ENCODE measurements around the gene ROBO1.
A peak's percentile ranks its signal among the peaks of the same experiment; 100 is the strongest.

The ROBO1 gene

GRCh38 chr3:78912687-78913086, 855.1 kb downstream of the ROBO1 start:
- DNase-seq: no peak
- Mint-ChIP-seq H3K27me3 (ENCODE audit: low read depth, poor library complexity) (no peaks in the 10 kb centered on the region), H3K27ac (no peak overlapping the region), H3K4me3 (no peak overlapping the region), H3K9me3 (peaks cover 4% of the 10 kb centered on the region), H3K36me3 (ENCODE audit: low read depth) (peaks cover 25% of the 10 kb centered on the region), H3K4me1 (peaks cover 40% of the 10 kb centered on the region)
- TF ChIP-seq CTCF (IDR thresholded peaks at IDR 0.05): no peak

- Mint-ChIP-seq H3K27ac (no peak overlapping the region), H3K36me3 (ENCODE audit: low read depth) (peaks cover 29% of the 10 kb centered on the region), H3K27me3 (ENCODE audit: low read depth, poor library complexity) (no peaks in the 10 kb centered on the region), H3K4me3 (no peak overlapping the region), H3K4me1 (peaks cover 40% of the 10 kb centered on the region), H3K9me3 (peaks cover 4% of the 10 kb centered on the region)
- DNase-seq: no peak
- TF ChIP-seq CTCF (IDR thresholded peaks at IDR 0.05): no peak
Measured at GRCh38 chr3:78912259-78912658, 855.5 kb downstream of the ROBO1 start.

DNA sequence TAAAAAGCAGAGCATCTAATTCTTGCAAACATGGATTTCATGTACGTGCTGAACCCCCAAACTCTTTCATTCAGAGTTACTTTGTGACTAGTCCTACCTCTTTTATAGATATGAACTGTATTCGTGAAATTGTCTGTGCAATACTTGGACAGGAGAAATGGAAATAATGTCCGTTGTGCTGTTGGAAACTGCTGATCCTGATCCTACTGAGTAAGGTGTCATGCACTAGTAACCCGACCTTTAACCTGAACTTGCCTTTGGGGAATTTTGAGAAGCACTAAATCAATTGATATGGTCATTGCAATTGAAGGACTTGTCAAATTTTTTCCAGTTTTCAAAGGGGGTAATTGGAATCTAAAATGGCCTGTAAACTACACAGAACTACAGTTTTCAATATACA, 856.4 kb downstream of the ROBO1 start:
- peaks cover 30% of the 10 kb centered on the region for H3K36me3 Mint-ChIP-seq (ENCODE audit: low read depth)
- no peak for TF ChIP-seq CTCF (IDR thresholded peaks at IDR 0.05)
- H3K27me3 Mint-ChIP-seq (ENCODE audit: low read depth, poor library complexity): no peaks in the 10 kb centered on the region
- H3K9me3 Mint-ChIP-seq: peaks cover 9% of the 10 kb centered on the region
- peak; percentile 28 for DNase-seq
- peak overlapping the region; percentile 9 for H3K27ac Mint-ChIP-seq
- no peak overlapping the region for H3K4me3 Mint-ChIP-seq
- peaks cover 40% of the 10 kb centered on the region for H3K4me1 Mint-ChIP-seq

- TF ChIP-seq CTCF (IDR thresholded peaks at IDR 0.05): no peak
- DNase-seq: no peak
- H3K36me3 Mint-ChIP-seq (ENCODE audit: low read depth): peaks cover 18% of the 10 kb centered on the region
- H3K4me3 Mint-ChIP-seq: no peak overlapping the region
- H3K4me1 Mint-ChIP-seq: peaks cover 44% of the 10 kb centered on the region
- H3K27me3 Mint-ChIP-seq (ENCODE audit: low read depth, poor library complexity): peaks cover 2% of the 10 kb centered on the region
- no peak overlapping the region for H3K27ac Mint-ChIP-seq
- peaks cover 9% of the 10 kb centered on the region for H3K9me3 Mint-ChIP-seq
Measured at GRCh38 chr3:78908236-78908635, 859.6 kb downstream of the ROBO1 start.

DNA sequence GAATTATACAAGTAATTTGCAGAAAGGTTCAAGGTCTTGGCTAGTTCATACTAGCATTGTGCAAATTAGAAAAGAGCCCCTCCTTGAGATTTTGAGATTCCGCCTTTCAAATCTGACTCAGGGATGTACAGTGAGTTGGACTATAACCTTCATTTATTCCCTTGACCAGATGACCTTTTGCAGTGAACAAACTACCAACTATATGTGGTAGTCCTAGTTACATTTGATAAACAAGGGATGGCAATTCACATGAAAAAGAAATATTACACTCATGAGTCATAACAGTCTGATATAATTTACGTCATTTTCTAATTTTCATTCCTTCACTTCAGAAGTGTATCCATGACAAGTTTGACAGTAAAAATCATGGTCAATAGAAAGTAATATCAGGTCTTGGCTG, 860.4 kb downstream of the ROBO1 start:
- TF ChIP-seq CTCF (IDR thresholded peaks at IDR 0.05): no peak
- Mint-ChIP-seq H3K4me3 (no peak overlapping the region), H3K27ac (no peak overlapping the region), H3K27me3 (ENCODE audit: low read depth, poor library complexity) (peaks cover 2% of the 10 kb centered on the region), H3K9me3 (peaks cover 9% of the 10 kb centered on the region), H3K4me1 (peaks cover 36% of the 10 kb centered on the region), H3K36me3 (ENCODE audit: low read depth) (peaks cover 18% of the 10 kb centered on the region)
- DNase-seq: no peak

DNA sequence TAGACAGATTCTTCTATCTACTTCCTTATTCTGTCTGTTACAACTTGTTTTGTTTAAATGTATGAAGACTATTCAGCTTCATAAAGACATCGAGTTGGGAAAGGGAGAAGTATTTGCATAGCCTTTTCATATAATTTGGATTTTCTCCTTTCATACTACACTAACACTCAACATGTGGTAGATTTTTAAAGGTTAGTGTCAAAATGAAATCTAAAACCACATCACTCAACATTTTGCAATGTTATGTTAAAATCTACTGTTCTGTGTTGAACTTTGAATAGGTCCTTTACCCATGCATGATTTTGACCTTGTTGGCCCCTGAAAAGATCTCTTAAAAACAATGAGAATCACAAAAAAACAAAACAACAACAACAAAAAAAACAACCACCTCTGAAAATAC, 860.9 kb downstream of the ROBO1 start:
- Mint-ChIP-seq H3K36me3 (ENCODE audit: low read depth) (peaks cover 18% of the 10 kb centered on the region), H3K4me1 (peaks cover 33% of the 10 kb centered on the region), H3K27me3 (ENCODE audit: low read depth, poor library complexity) (peaks cover 2% of the 10 kb centered on the region), H3K27ac (no peak overlapping the region), H3K4me3 (no peak overlapping the region), H3K9me3 (peaks cover 9% of the 10 kb centered on the region)
- no peak for TF ChIP-seq CTCF (IDR thresholded peaks at IDR 0.05)
- no peak for DNase-seq
